ENCODE data around the gene MPV17. TPM values are rescaled to one million over a fixed set of nuclear protein-coding genes. Genes with fewer than 3 reads are reported as not detected.
A peak's percentile ranks its signal among the peaks of the same experiment; 100 is the strongest.

Gene MPV17
- total and polyA plus RNA-seq, 9 of the 15 experiments (the other 6 are each of a cell fraction or from before 2014, with no cell fraction given): 54.7 to 140 (median 70.2) TPM

GRCh38 chr2:27322766-27323595 lies at the start of gene MPV17 (continued):
- no peak for TF ChIP-seq GMEB1 (CRISPR knock-in tag; IDR thresholded peaks at IDR 0.05)
- no peak for TF ChIP-seq ZHX1 (conservative IDR thresholded peaks at IDR 0.05; ENCODE audit: low read length)
- no peak for TF ChIP-seq ZNF165 (CRISPR knock-in tag; IDR thresholded peaks at IDR 0.05; ENCODE audit: borderline replicate concordance)
- no peak for TF ChIP-seq MECOM (CRISPR knock-in tag; IDR thresholded peaks at IDR 0.05)
- TF ChIP-seq GTF2A2 (tag; IDR thresholded peaks at IDR 0.05): no peak
- no peak for TF ChIP-seq TCF7L2 (IDR thresholded peaks at IDR 0.05; ENCODE audit: low read depth, low read length)
- no peak for TF ChIP-seq NFYB (IDR thresholded peaks at IDR 0.05; ENCODE audit: extremely low read depth, insufficient read length)
- peak; percentile 13; the same call in 1 of the 2 replicates for TF ChIP-seq HBP1 (CRISPR knock-in tag; IDR thresholded peaks at IDR 0.05)
- TF ChIP-seq BCL6 (CRISPR knock-in tag; IDR thresholded peaks at IDR 0.05): no peak
- no peak for TF ChIP-seq SMARCA5 (IDR thresholded peaks at IDR 0.05)
- peak; percentile 93 for TF ChIP-seq POLR2B (IDR thresholded peaks at IDR 0.05; ENCODE audit: low read depth, partially characterized antibody)
- no peak for TF ChIP-seq CUX1 (CRISPR knock-in tag; IDR thresholded peaks at IDR 0.05)
- no peak for TF ChIP-seq TEAD2 (tag; IDR thresholded peaks at IDR 0.05)
- TF ChIP-seq TEAD4 (IDR thresholded peaks at IDR 0.05; ENCODE audit: low read length): no peak
- TF ChIP-seq TEAD4 (CRISPR knock-in tag; IDR thresholded peaks at IDR 0.05; ENCODE audit: borderline replicate concordance): no peak
- peak; percentile 98 for TF ChIP-seq ZFX (CRISPR knock-in tag; IDR thresholded peaks at IDR 0.05)

All from K562 (cell line).